BE2C (cell line): ENCODE results near the gene ROBO1.

Experiments used
- DNase-seq: peaks from one replicate; pipeline ENCODE4 v3.0.0-alpha.2; 2020
- H3K27me3 ChIP-seq: fragments of 250-450 bp; sonication (Bioruptor Pico); 2 replicates; pipeline ENCODE4 v1.5.1; 2020; ENCODE audit warnings: mild to moderate bottlenecking
- H3K36me3 ChIP-seq: fragments of 250-450 bp; sonication (Bioruptor Pico); 2 replicates; pipeline ENCODE4 v1.5.1; 2020; ENCODE audit warnings: mild to moderate bottlenecking
- H3K4me1 ChIP-seq: fragments of 250-450 bp; sonication (Bioruptor Pico); 2 replicates; pipeline ENCODE4 v1.5.1; 2020
- H3K4me3 ChIP-seq: 2 replicates; pipeline ENCODE4 v1.5.1; 2011; ENCODE audit warnings: low read depth, low read length
- H3K9me3 ChIP-seq: fragments of 250-450 bp; sonication (Bioruptor Pico); 2 replicates; pipeline ENCODE4 v1.5.1; 2020
- TF ChIP-seq, protein P1 (sequence below): IDR thresholded peaks from 2 replicates; pipeline ENCODE4 v1.5.1; 2012; ENCODE audit warnings: mild to moderate bottlenecking, low read depth, low read length

Gene ROBO1

DNA sequence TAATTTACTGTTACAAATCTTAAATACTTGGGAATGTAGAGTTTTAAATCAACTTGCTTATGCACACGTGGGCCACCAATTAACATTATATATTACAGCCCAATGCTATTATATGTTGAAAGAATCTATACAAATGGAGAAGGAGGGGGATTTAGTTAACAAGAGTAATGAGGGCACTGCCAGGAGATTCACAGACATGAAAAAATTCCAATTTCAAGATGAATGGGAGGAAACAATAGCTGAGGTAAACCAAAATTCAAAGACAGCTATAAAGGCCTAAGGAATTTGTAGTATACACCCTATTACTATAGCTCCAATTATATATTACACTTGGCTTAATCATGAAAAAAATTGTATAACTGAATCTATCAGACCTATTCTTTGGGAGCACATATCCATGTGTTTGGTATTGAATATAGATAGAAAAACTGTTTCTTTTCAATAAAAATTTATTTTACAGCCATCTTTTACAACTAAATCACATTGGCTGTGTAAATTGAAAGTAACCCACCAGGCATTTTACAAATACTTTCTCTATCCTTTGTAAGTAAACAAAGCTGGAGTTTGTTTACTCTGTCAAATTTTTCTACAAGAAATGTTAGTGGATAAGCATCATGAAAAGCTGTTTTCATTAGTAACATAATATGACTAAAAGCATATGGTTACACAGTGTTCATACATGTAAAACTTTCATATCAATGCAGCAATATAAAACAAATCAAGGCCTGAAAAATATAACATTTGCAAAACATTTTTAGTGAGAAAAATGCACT lies 1045.8 kb downstream of the ROBO1 start:
- Histone ChIP-seq H3K4me3 (no peak overlapping the region), H3K27me3 (no peaks in the 10 kb centered on the region), H3K4me1 (peaks cover 12% of the 10 kb centered on the region), H3K9me3 (no peaks in the 10 kb centered on the region), H3K36me3 (no peaks in the 10 kb centered on the region)
- DNase-seq: no peak
- TF ChIP-seq, protein P1, sequence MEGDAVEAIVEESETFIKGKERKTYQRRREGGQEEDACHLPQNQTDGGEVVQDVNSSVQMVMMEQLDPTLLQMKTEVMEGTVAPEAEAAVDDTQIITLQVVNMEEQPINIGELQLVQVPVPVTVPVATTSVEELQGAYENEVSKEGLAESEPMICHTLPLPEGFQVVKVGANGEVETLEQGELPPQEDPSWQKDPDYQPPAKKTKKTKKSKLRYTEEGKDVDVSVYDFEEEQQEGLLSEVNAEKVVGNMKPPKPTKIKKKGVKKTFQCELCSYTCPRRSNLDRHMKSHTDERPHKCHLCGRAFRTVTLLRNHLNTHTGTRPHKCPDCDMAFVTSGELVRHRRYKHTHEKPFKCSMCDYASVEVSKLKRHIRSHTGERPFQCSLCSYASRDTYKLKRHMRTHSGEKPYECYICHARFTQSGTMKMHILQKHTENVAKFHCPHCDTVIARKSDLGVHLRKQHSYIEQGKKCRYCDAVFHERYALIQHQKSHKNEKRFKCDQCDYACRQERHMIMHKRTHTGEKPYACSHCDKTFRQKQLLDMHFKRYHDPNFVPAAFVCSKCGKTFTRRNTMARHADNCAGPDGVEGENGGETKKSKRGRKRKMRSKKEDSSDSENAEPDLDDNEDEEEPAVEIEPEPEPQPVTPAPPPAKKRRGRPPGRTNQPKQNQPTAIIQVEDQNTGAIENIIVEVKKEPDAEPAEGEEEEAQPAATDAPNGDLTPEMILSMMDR: no peak

- H3K9me3 ChIP-seq: no peaks in the 10 kb centered on the region
- H3K4me1 ChIP-seq: no peaks in the 10 kb centered on the region
- TF ChIP-seq, protein P1: no peak
- peaks cover 3% of the 10 kb centered on the region; the same call in 1 of the 2 replicates for H3K36me3 ChIP-seq
- no peak for DNase-seq
- H3K4me3 ChIP-seq: no peak overlapping the region
- H3K27me3 ChIP-seq: no peaks in the 10 kb centered on the region
Observed at GRCh38 chr3:78718707-78719106, 1049.1 kb downstream of the ROBO1 start.

- TF ChIP-seq, protein P1: no peak
- Histone ChIP-seq H3K27me3 (no peaks in the 10 kb centered on the region), H3K4me1 (no peaks in the 10 kb centered on the region), H3K9me3 (no peaks in the 10 kb centered on the region), H3K36me3 (peaks cover 3% of the 10 kb centered on the region; the same call in 1 of the 2 replicates), H3K4me3 (no peak overlapping the region)
- DNase-seq: no peak
Observed at GRCh38 chr3:78717041-78717440, 1050.8 kb downstream of the ROBO1 start.

DNA sequence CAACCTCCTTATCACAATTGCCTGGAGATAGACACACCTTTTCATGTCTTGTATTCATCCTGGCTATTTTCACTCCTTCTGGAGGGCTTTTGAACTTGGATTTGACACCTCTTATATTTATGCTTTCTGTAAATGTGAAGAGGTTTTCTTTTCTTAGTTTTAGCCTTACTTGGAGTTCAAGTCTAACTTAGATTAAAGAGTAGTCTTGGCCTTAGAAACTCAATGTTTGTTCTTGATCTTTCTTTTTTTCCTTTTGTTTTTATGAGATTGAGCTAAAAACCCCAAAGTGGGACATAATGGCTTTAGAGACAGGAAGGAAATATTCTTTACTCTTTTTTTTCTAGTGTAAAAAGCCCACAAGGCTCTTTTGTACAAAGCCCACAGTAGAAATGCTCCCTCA lies 1054.9 kb downstream of the ROBO1 start:
- DNase-seq: no peak
- TF ChIP-seq, protein P1: no peak
- Histone ChIP-seq H3K27me3 (no peaks in the 10 kb centered on the region), H3K9me3 (no peaks in the 10 kb centered on the region), H3K4me1 (no peaks in the 10 kb centered on the region), H3K36me3 (peaks cover 3% of the 10 kb centered on the region; the same call in 1 of the 2 replicates), H3K4me3 (no peak overlapping the region)

- Histone ChIP-seq H3K27me3 (no peaks in the 10 kb centered on the region), H3K36me3 (peaks cover 3% of the 10 kb centered on the region; the same call in 1 of the 2 replicates), H3K9me3 (no peaks in the 10 kb centered on the region), H3K4me1 (0 out of 2 replicates have a peak, but pooled peaks cover 2% of the 10 kb centered on the region), H3K4me3 (no peak overlapping the region)
- TF ChIP-seq, protein P1: no peak
- DNase-seq: no peak
Observed at GRCh38 chr3:78712270-78712669, 1055.5 kb downstream of the ROBO1 start.

DNA sequence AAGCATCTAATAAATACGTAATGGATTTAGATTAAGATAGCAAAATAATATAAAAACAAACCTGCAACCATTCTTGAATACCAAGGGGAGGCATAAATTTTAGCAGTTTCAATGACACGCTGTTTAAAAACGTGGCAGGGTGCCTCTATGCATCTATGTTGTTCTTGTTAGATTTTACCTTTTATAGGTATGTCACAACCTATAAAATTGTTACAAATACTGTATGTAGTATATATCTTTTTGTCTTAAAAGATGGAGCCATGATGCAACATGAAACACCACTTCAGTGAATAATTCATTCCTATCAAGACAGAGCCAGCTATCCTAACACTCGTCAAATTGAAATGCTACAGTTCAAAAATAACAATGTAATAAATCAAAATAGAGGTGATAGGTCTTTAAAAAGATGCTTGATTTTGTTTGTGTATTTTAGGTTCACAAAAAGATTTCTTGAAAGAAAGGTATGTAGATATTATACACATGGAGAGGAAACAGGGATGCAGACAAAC lies 1059.2 kb downstream of the ROBO1 start:
- TF ChIP-seq, protein P1: no peak
- DNase-seq: no peak
- Histone ChIP-seq H3K4me3 (no peak overlapping the region), H3K9me3 (no peaks in the 10 kb centered on the region), H3K4me1 (peaks cover 6% of the 10 kb centered on the region; the same call in 1 of the 2 replicates), H3K36me3 (no peaks in the 10 kb centered on the region), H3K27me3 (no peaks in the 10 kb centered on the region)
